ENCODE data around the gene PCNX3.
"Not testable (repeated sequence)": the region's sequence is repeated elsewhere in the genome, so short reads cannot be mapped to it uniquely, and the experiment has no call there.

The PCNX3 gene

GRCh38 chr11:65621460-65621859, 5.9 kb downstream of the PCNX3 start:
- no peak for DNase-seq

GRCh38 chr11:65622011-65622410, 6.4 kb downstream of the PCNX3 start:
- no peak for DNase-seq

GRCh38 chr11:65623177-65623576, 7.6 kb downstream of the PCNX3 start:
- no peak for DNase-seq

- DNase-seq, result no peak
Observed at GRCh38 chr11:65623852-65624616, 8.5 kb downstream of the PCNX3 start.

GRCh38 chr11:65624931-65625627, 9.5 kb downstream of the PCNX3 start:
- DNase-seq, result no peak

GRCh38 chr11:65625628-65626342, 10.2 kb downstream of the PCNX3 start:
- no peak for DNase-seq

GRCh38 chr11:65627202-65627601, 11.6 kb downstream of the PCNX3 start:
- no peak for DNase-seq

- no peak for DNase-seq
Observed at GRCh38 chr11:65629579-65629978, 14.0 kb downstream of the PCNX3 start.

- no peak for DNase-seq
Observed at GRCh38 chr11:65630215-65630614, 14.6 kb downstream of the PCNX3 start.

GRCh38 chr11:65633390-65634108, 18.0 kb downstream of the PCNX3 start:
- DNase-seq, result no peak

- no peak for DNase-seq
Observed at GRCh38 chr11:65634109-65634436, 18.5 kb downstream of the PCNX3 start.

- no peak for DNase-seq
Observed at GRCh38 chr11:65634440-65634839, 18.9 kb downstream of the PCNX3 start.

- no peak for DNase-seq
Observed at GRCh38 chr11:65634905-65635731, 19.5 kb downstream of the PCNX3 start.

- no peak for DNase-seq
Observed at GRCh38 chr11:65636108-65637031, 20.8 kb downstream of the PCNX3 start.

GRCh38 chr11:65637032-65637557, 21.5 kb downstream of the PCNX3 start:
- DNase-seq, result no peak

- no peak for DNase-seq
Observed at GRCh38 chr11:65637794-65638419, 22.3 kb downstream of the PCNX3 start, which contains the start of gene SIPA1. Gene SIPA1, plus strand, starts transcription at chr11:65638101. Its CDS starts 2,821 bp downstream, at chr11:65640922.

GRCh38 chr11:65639228-65639597, 23.6 kb downstream of the PCNX3 start:
- not testable (repeated sequence) for DNase-seq

- no peak for DNase-seq
Observed at GRCh38 chr11:65639623-65640482, 24.3 kb downstream of the PCNX3 start.

All from NCI-H524 treated with DMSO at 0.1 percent for 48 hours (cell line).